WERI-Rb-1 (cell line): ENCODE measurements around the gene ACYP1.

Experiments
- DNase-seq: peaks from one replicate; pipeline ENCODE4 v3.0.0-alpha.2; 2020
- H3K27ac ChIP-seq: fragments of 250-450 bp; sonication (Bioruptor Pico); 2 replicates; pipeline ENCODE4 v1.5.1; 2020; ENCODE audit warnings: mild to moderate bottlenecking, moderate library complexity
- H3K27me3 ChIP-seq: fragments of 250-450 bp; sonication (Bioruptor Pico); 2 replicates; pipeline ENCODE4 v1.5.1; 2021; ENCODE audit warnings: mild to moderate bottlenecking, low read depth, moderate library complexity; ENCODE audit not compliant: insufficient read depth, severe bottlenecking
- H3K36me3 ChIP-seq: fragments of 250-450 bp; sonication (Bioruptor Pico); 2 replicates; pipeline ENCODE4 v1.5.1; 2020; ENCODE audit warnings: mild to moderate bottlenecking, moderate library complexity
- H3K4me3 ChIP-seq: 2 replicates; pipeline ENCODE4 v1.5.1; 2011; ENCODE audit warnings: low read depth, mild to moderate bottlenecking, control low read depth, low read length
- H3K9me3 ChIP-seq: fragments of 250-450 bp; sonication (Bioruptor Pico); 2 replicates; pipeline ENCODE4 v1.5.1; 2021; ENCODE audit warnings: mild to moderate bottlenecking, moderate library complexity; ENCODE audit not compliant: severe bottlenecking
- TF ChIP-seq, protein P1 (sequence below): IDR thresholded peaks from 2 replicates; pipeline ENCODE4 v1.5.1; 2011; ENCODE audit warnings: low read depth, mild to moderate bottlenecking, control low read depth, inconsistent platforms, low read length

The ACYP1 gene

DNA sequence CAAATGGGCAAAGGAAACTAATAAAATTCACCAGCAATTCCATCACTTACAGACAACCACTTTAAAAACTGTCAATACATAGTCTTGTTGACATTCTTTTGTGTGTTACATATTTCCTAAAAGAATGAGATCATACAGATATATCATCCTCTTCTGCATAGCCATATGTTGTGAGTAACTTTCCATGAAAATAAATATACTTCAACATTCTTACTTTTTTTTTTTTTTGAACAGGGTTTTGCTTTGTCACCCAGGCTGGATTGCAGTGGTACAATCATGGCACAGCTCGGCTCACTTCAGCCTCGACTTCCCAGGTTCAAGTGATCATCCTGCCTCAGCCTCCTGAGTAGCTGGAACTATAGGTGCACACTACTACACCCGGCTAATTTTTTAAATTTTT is 26.5 kb upstream of the ACYP1 start:
- peaks cover 56% of the 10 kb centered on the region for H3K36me3 ChIP-seq
- no peak for DNase-seq
- TF ChIP-seq, protein P1, sequence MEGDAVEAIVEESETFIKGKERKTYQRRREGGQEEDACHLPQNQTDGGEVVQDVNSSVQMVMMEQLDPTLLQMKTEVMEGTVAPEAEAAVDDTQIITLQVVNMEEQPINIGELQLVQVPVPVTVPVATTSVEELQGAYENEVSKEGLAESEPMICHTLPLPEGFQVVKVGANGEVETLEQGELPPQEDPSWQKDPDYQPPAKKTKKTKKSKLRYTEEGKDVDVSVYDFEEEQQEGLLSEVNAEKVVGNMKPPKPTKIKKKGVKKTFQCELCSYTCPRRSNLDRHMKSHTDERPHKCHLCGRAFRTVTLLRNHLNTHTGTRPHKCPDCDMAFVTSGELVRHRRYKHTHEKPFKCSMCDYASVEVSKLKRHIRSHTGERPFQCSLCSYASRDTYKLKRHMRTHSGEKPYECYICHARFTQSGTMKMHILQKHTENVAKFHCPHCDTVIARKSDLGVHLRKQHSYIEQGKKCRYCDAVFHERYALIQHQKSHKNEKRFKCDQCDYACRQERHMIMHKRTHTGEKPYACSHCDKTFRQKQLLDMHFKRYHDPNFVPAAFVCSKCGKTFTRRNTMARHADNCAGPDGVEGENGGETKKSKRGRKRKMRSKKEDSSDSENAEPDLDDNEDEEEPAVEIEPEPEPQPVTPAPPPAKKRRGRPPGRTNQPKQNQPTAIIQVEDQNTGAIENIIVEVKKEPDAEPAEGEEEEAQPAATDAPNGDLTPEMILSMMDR, result no peak
- no peak overlapping the region for H3K4me3 ChIP-seq
- H3K9me3 ChIP-seq, result no peaks in the 10 kb centered on the region
- H3K27me3 ChIP-seq, result no peaks in the 10 kb centered on the region
- H3K27ac ChIP-seq, result no peak overlapping the region

DNA sequence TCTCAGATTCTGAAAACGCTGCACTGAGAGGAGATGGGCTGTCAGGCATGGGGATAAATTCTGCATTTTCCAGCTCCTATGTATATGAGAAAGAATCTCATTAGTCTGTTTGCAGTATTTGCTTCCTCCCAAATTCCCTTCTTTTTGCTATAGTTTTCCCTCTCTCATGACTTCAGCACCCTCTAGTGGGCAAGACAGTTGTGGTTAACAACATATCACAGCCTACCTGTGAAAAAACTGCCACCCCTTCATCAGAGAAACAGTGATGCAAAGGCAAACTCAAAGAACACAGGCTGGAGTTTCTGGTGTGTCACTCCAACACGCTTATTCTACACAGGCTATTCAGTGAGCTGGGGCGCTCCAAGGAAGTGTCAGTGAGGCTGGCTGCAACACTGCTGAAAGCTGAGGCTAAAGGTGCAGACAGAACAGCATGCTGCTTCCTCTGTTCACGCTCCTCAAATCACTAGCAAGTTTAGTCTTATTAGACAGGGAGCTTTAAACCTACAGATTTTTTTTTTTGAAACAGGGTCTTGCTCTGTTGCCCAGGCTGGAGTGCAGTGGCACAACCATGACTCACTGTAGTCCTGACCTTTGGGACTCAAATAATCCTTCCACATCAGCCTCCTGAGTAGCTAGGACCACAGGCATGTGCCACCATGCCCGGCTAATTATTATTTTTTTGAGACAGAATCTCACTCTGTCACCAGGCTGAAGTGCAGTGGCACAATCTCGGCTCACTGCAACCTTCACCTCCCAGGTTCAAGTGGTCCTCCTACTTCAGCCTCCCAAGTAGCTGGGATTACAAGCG is 24.9 kb upstream of the ACYP1 start:
- peak; percentile 47 for DNase-seq
- Histone ChIP-seq H3K27ac (no peak overlapping the region), H3K27me3 (no peaks in the 10 kb centered on the region), H3K9me3 (no peaks in the 10 kb centered on the region), H3K36me3 (peaks cover 55% of the 10 kb centered on the region), H3K4me3 (no peak overlapping the region)
- TF ChIP-seq, protein P1, result peak; percentile 60

DNA sequence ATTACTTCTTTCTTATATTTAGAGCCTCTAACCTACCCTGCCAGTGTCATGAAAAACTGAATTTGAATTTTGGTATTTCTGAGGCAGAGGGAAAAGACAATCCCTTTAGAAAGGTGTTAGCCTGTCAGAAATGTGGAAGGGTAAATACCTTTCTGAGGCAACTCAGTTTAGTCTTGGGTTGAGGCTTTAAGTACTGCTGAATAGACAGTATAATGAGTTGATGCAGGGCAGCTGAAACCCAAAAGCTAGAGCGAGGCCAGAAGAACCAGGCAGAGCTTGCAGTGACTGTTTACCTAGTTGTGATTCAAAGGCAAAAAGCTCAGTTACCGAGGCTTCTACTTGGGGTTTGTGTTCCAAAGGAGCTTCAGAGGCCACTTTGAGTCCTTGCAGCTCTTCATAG is 24.3 kb upstream of the ACYP1 start:
- H3K9me3 ChIP-seq, result no peaks in the 10 kb centered on the region
- no peak overlapping the region for H3K27ac ChIP-seq
- H3K27me3 ChIP-seq, result no peaks in the 10 kb centered on the region
- peaks cover 50% of the 10 kb centered on the region for H3K36me3 ChIP-seq
- H3K4me3 ChIP-seq, result no peak overlapping the region
- TF ChIP-seq, protein P1, result no peak
- DNase-seq, result no peak

GRCh38 chr14:75084513-75084912 is 20.7 kb upstream of the ACYP1 start:
- Histone ChIP-seq H3K27ac (no peak overlapping the region), H3K36me3 (peaks cover 51% of the 10 kb centered on the region), H3K4me3 (no peak overlapping the region), H3K9me3 (no peaks in the 10 kb centered on the region), H3K27me3 (no peaks in the 10 kb centered on the region)
- TF ChIP-seq, protein P1, result peak; percentile 6; the same call in 1 of the 2 replicates
- no peak for DNase-seq

GRCh38 chr14:75083271-75083670 is 19.4 kb upstream of the ACYP1 start:
- no peak for DNase-seq
- Histone ChIP-seq H3K27me3 (no peaks in the 10 kb centered on the region), H3K4me3 (no peak overlapping the region), H3K27ac (no peak overlapping the region), H3K9me3 (no peaks in the 10 kb centered on the region), H3K36me3 (peaks cover 45% of the 10 kb centered on the region)
- TF ChIP-seq, protein P1, result no peak

DNA sequence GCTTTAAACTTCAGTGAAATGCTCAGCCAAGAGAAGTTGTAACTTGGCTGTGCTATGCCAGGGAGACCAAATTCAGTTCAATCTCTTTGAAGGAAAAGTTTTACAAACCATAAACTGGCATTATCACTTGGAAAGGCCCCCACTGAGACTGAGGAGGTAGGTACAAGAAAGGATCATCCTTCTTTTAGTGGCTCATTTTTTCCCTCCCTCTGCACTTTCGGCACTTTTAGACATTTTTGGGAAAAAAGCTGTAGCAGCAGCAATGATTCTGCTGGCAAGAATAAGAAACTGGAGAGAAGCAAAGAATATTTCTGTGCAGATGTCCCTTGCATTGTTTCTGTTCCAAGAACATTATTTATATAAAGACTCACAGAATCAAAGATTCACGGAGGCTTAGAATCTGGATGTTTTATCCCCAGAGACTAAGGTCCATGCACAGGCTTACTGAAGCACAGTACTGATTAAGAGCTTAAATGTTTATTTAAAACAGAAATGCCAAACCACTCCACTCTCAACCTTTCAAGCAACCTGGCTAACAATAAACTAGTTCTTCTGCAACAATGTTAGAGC is 17.9 kb upstream of the ACYP1 start:
- TF ChIP-seq, protein P1, result no peak
- H3K4me3 ChIP-seq, result no peak overlapping the region
- peaks cover 30% of the 10 kb centered on the region for H3K36me3 ChIP-seq
- no peak for DNase-seq
- H3K27me3 ChIP-seq, result no peaks in the 10 kb centered on the region
- no peaks in the 10 kb centered on the region for H3K9me3 ChIP-seq
- H3K27ac ChIP-seq, result no peak overlapping the region
